ENCODE measurements around the gene AUNIP. TPM values are rescaled to one million over a fixed set of nuclear protein-coding genes. Genes with fewer than 3 reads are reported as not detected.

The AUNIP gene
- total RNA-seq, 1 experiment from 2014 or later, result 17.6 TPM

DNA sequence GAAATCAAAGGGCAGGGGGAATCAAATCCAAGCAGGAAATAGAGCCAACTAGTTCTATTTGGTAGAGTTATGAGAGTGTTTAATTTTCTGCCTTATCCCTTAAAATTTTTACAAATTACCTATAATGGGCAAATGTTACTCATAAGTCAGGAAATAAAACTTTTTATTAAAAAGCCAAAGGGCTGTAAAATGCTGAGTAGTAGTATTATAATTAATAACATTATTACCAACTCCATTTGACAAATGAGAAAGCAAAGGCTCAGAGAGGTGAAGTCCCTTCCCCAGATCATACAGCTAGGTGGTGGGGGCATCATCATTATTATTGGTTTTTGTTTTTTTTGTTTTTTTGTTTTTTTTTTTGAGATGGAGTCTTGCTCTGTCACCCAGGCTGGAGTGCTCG, 55.9 kb downstream of the AUNIP start:
- BruUV-seq (replicated peaks), result no TSS peak

GRCh38 chr1:25802915-25803314, 56.3 kb downstream of the AUNIP start:
- Histone ChIP-seq H2AFZ (ENCODE audit: low read length) (no peak overlapping the region), H3K4me3 (ENCODE audit: low read length) (no peak overlapping the region), H3K27ac (ENCODE audit: low read length) (no peak overlapping the region), H3K4me2 (ENCODE audit: low read length) (no peak overlapping the region), H3K9ac (ENCODE audit: low read length) (no peak overlapping the region), H4K20me1 (ENCODE audit: low read length) (no peaks in the 10 kb centered on the region), H3K9me3 (ENCODE audit: low read length) (no peaks in the 10 kb centered on the region), H3K79me2 (ENCODE audit: low read length) (peaks cover 6% of the 10 kb centered on the region; the same call in 1 of the 2 replicates), H3K4me1 (ENCODE audit: insufficient read depth, low read length) (peaks cover 8% of the 10 kb centered on the region; the same call in 1 of the 2 replicates), H3K27me3 (ENCODE audit: low read length) (no peaks in the 10 kb centered on the region), H3F3A (ENCODE audit: low read length, unreplicated experiment) (no peaks in the 10 kb centered on the region), H3K9me2 (replicated peaks; ENCODE audit: low read length) (no peaks in the 10 kb centered on the region), H3K36me3 (ENCODE audit: low read depth, low read length) (no peaks in the 10 kb centered on the region)
- ATAC-seq, result no peak
- intact Hi-C loops (cut with micrococcal nuclease), result no loop called here
- ChIA-PET CTCF (no interaction called here), POLR2A (ENCODE audit: unreplicated experiment) (no interaction called here)
- BruUV-seq (replicated peaks), result TSS peak; percentile 35
- no peak for DNase-seq
- no peak for TF ChIP-seq EZH2 (IDR thresholded peaks at IDR 0.05; ENCODE audit: low read length, unreplicated experiment)
- TF ChIP-seq, protein P1, sequence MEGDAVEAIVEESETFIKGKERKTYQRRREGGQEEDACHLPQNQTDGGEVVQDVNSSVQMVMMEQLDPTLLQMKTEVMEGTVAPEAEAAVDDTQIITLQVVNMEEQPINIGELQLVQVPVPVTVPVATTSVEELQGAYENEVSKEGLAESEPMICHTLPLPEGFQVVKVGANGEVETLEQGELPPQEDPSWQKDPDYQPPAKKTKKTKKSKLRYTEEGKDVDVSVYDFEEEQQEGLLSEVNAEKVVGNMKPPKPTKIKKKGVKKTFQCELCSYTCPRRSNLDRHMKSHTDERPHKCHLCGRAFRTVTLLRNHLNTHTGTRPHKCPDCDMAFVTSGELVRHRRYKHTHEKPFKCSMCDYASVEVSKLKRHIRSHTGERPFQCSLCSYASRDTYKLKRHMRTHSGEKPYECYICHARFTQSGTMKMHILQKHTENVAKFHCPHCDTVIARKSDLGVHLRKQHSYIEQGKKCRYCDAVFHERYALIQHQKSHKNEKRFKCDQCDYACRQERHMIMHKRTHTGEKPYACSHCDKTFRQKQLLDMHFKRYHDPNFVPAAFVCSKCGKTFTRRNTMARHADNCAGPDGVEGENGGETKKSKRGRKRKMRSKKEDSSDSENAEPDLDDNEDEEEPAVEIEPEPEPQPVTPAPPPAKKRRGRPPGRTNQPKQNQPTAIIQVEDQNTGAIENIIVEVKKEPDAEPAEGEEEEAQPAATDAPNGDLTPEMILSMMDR (conservative IDR thresholded peaks at IDR 0.05; ENCODE audit: low read depth, low read length), result no peak
- TF ChIP-seq EZH2phosphoT487 (IDR thresholded peaks at IDR 0.05; ENCODE audit: borderline replicate concordance, low read length), result no peak

More for the DNA sequence above, 55.9 kb downstream of the AUNIP start:
- TF ChIP-seq EZH2phosphoT487 (IDR thresholded peaks at IDR 0.05; ENCODE audit: borderline replicate concordance, low read length), result no peak
- TF ChIP-seq, protein P1 (conservative IDR thresholded peaks at IDR 0.05; ENCODE audit: low read depth, low read length), result no peak
- no peak for TF ChIP-seq EZH2 (IDR thresholded peaks at IDR 0.05; ENCODE audit: low read length, unreplicated experiment)
- H3F3A ChIP-seq (ENCODE audit: low read length, unreplicated experiment), result no peaks in the 10 kb centered on the region
- H3K4me1 ChIP-seq (ENCODE audit: insufficient read depth, low read length), result peaks cover 8% of the 10 kb centered on the region; the same call in 1 of the 2 replicates
- ATAC-seq, result no peak
- POLR2A ChIA-PET (ENCODE audit: unreplicated experiment), result no interaction called here
- H4K20me1 ChIP-seq (ENCODE audit: low read length), result no peaks in the 10 kb centered on the region
- no peaks in the 10 kb centered on the region for H3K9me3 ChIP-seq (ENCODE audit: low read length)
- H3K4me3 ChIP-seq (ENCODE audit: low read length), result no peak overlapping the region
- no peak for DNase-seq
- H3K9ac ChIP-seq (ENCODE audit: low read length), result no peak overlapping the region
- H3K4me2 ChIP-seq (ENCODE audit: low read length), result no peak overlapping the region
- H2AFZ ChIP-seq (ENCODE audit: low read length), result no peak overlapping the region
- H3K79me2 ChIP-seq (ENCODE audit: low read length), result peaks cover 6% of the 10 kb centered on the region; the same call in 1 of the 2 replicates
- H3K27me3 ChIP-seq (ENCODE audit: low read length), result no peaks in the 10 kb centered on the region
- CTCF ChIA-PET, result no interaction called here
- no peaks in the 10 kb centered on the region for H3K9me2 ChIP-seq (replicated peaks; ENCODE audit: low read length)
- intact Hi-C loops (cut with micrococcal nuclease), result no loop called here
- no peak overlapping the region for H3K27ac ChIP-seq (ENCODE audit: low read length)
- H3K36me3 ChIP-seq (ENCODE audit: low read depth, low read length), result no peaks in the 10 kb centered on the region

GRCh38 chr1:25800703-25801377, 58.4 kb downstream of the AUNIP start:
- Histone ChIP-seq H3K27ac (ENCODE audit: low read length) (no peak overlapping the region), H3K9ac (ENCODE audit: low read length) (peak overlapping the region; percentile 75), H2AFZ (ENCODE audit: low read length) (peak overlapping the region; percentile 69), H3K27me3 (ENCODE audit: low read length) (no peaks in the 10 kb centered on the region), H3K79me2 (ENCODE audit: low read length) (peaks cover 6% of the 10 kb centered on the region; the same call in 1 of the 2 replicates), H3F3A (ENCODE audit: low read length, unreplicated experiment) (no peaks in the 10 kb centered on the region), H4K20me1 (ENCODE audit: low read length) (no peaks in the 10 kb centered on the region), H3K4me3 (ENCODE audit: low read length) (peak overlapping the region; percentile 78), H3K4me2 (ENCODE audit: low read length) (peak overlapping the region; percentile 97), H3K36me3 (ENCODE audit: low read depth, low read length) (no peaks in the 10 kb centered on the region), H3K9me3 (ENCODE audit: low read length) (no peaks in the 10 kb centered on the region), H3K9me2 (replicated peaks; ENCODE audit: low read length) (no peaks in the 10 kb centered on the region), H3K4me1 (ENCODE audit: insufficient read depth, low read length) (peaks cover 16% of the 10 kb centered on the region; the same call in 1 of the 2 replicates)
- intact Hi-C loops (cut with micrococcal nuclease), result no loop called here
- no TSS peak for BruUV-seq (replicated peaks)
- peak; percentile 6 for ATAC-seq
- POLR2A ChIA-PET (ENCODE audit: unreplicated experiment), result no interaction called here
- no peak for DNase-seq
- TF ChIP-seq EZH2phosphoT487 (IDR thresholded peaks at IDR 0.05; ENCODE audit: borderline replicate concordance, low read length) (no peak), EZH2 (IDR thresholded peaks at IDR 0.05; ENCODE audit: low read length, unreplicated experiment) (no peak)
- TF ChIP-seq, protein P1 (conservative IDR thresholded peaks at IDR 0.05; ENCODE audit: low read depth, low read length), result no peak
- CTCF ChIA-PET, result no interaction called here
